ENCODE data around the gene ADCY4.
"Not testable (repeated sequence)": the region's sequence is repeated elsewhere in the genome, so short reads cannot be mapped to it uniquely, and the experiment has no call there.

ADCY4 gene

DNA sequence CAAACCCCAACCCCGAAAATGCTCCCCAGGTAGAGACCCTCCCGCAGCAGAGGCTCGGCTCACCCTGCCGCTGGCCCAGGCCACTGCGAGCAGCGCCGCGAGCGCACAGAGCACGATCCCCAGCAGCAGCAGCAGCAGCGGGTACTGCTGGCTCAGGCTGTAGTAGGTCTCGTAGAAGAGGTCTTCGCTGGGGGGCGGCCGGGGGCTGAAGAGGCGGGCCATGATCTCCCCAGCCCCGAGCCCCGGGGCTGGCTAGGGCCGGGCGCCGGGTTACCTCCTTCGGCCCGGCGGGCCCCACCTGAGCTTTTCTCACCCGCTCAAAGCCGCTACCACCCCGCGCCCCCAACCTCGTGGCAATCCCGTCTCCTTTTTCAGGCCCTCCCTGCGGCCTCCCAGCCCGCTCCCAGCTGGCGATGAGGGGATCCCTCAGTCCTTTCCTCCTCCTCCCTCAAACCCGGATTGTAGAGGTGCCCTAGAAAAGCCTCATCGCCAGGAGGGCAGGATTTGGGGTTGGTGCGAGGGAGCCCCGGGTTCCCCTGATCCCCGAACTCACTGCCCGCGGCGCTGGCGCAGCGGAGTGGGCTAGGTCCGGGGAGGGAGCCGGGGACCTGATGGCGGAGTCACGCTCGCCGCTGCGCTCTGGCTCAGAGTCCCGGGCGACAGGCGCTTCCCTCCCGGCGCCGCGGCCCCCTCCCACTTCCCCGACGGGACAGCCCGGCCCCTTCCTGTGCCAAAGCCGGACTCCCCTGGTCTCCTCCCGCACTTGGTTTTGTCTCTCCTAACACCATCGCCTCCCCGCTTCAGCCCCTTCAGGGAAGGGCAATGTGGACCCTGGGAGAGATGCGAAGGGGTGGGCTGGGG, at the start of gene ADCY4:
Gene ADCY4 (minus strand): TSS at position 641 of the 861 bp plus-strand sequence. CDS start 419 bp downstream, at position 222.
- intact Hi-C loops (cut with micrococcal nuclease), result loop anchor here (5.0 kb wide), 1 partner anchor 33 kb away; the partner anchor contains the start of gene NFATC4
- Mint-ChIP-seq H3K36me3 (ENCODE audit: low read depth) (peaks cover 39% of the 10 kb centered on the region), H3K4me1 (ENCODE audit: low read depth) (peaks cover 98% of the 10 kb centered on the region), H3K9me3 (no peaks in the 10 kb centered on the region), H3K4me3 (peak within 1 kb of the TSS; percentile 64), H3K27me3 (peaks cover 45% of the 10 kb centered on the region), H3K27ac (peak within 1 kb of the TSS; percentile 19)

DNA sequence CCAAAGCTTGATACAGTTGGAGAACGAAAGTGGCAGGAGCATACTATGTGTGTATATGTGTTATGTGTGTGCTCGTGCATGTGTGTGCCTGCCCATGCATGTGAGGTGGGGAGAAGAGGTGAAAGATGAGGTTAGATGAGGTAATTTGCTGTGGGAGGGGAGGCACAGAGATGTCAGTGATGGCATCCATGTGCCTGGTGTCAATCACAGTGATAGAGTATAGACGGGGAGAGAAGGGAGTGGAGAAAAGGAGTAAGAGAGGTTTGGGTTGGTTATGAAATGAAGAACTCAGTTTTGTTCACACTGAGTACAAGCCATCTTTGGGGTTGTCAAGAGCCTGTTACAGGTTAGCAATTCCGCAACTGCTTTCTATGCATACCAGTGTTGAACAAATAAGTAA, 49.3 kb upstream of the ADCY4 start:
- H3K4me1 Mint-ChIP-seq (ENCODE audit: low read depth), result no peaks in the 10 kb centered on the region
- no peak overlapping the region for H3K27ac Mint-ChIP-seq
- H3K9me3 Mint-ChIP-seq, result no peaks in the 10 kb centered on the region
- intact Hi-C loops (cut with micrococcal nuclease), result no loop called here
- H3K4me3 Mint-ChIP-seq, result no peak overlapping the region
- no peaks in the 10 kb centered on the region for H3K36me3 Mint-ChIP-seq (ENCODE audit: low read depth)
- peaks cover 8% of the 10 kb centered on the region for H3K27me3 Mint-ChIP-seq

DNA sequence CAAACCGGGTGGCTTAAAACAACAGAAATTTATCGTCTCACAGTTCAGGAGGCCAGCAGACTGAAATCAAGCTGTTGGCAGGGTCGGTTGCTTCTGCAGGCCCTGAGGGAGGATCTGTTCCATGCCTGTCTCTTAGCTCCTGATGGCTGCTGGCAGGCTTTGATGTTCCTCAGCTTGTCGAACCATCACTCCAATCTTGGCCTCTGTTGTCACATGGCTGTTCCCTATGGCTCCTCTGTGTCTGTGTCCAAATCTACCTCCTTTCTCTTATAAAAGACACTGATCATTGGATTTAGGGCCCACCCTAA, 47.1 kb upstream of the ADCY4 start:
- no peaks in the 10 kb centered on the region for H3K4me1 Mint-ChIP-seq (ENCODE audit: low read depth)
- intact Hi-C loops (cut with micrococcal nuclease), result no loop called here
- H3K4me3 Mint-ChIP-seq, result no peak overlapping the region
- H3K36me3 Mint-ChIP-seq (ENCODE audit: low read depth), result no peaks in the 10 kb centered on the region
- peaks cover 12% of the 10 kb centered on the region for H3K27me3 Mint-ChIP-seq
- no peak overlapping the region for H3K27ac Mint-ChIP-seq
- H3K9me3 Mint-ChIP-seq, result no peaks in the 10 kb centered on the region

DNA sequence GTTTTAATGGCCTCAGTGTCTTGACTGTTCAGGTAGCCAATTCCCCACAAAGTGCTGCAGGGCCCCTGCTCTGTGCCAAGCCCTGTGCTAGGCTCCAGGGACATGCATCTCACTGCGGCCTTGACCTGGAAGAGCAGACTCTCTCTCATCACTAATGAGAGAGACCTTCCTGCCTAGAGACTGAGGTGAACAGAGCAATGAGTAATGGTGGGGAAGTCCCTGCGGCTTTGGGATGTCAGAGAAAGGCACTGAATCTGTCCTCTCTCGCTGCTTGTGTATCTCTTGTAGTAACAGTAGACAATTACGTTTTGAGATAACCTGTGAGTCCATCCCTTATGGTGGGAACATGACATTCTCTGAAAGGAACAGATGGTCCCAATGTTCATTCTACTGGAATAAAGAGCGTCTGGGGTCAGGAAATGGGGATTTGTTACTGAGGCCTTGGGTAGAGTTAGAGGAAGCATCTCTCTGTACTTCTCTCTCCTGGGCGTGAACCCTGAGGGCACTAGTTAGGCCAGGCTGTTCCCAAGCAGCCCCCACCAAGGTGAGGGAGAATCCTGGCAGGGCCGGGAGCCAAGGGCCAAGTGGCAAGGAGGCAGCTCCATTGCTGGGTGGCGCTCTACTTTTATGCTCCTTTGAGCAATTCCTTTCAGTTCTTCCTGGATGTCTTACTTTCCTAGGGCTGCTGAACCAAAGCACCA, 46.6 kb upstream of the ADCY4 start:
- Mint-ChIP-seq H3K27ac (no peak overlapping the region), H3K36me3 (ENCODE audit: low read depth) (no peaks in the 10 kb centered on the region), H3K4me3 (no peak overlapping the region), H3K4me1 (ENCODE audit: low read depth) (no peaks in the 10 kb centered on the region), H3K9me3 (no peaks in the 10 kb centered on the region), H3K27me3 (peaks cover 17% of the 10 kb centered on the region)
- intact Hi-C loops (cut with micrococcal nuclease), result no loop called here

DNA sequence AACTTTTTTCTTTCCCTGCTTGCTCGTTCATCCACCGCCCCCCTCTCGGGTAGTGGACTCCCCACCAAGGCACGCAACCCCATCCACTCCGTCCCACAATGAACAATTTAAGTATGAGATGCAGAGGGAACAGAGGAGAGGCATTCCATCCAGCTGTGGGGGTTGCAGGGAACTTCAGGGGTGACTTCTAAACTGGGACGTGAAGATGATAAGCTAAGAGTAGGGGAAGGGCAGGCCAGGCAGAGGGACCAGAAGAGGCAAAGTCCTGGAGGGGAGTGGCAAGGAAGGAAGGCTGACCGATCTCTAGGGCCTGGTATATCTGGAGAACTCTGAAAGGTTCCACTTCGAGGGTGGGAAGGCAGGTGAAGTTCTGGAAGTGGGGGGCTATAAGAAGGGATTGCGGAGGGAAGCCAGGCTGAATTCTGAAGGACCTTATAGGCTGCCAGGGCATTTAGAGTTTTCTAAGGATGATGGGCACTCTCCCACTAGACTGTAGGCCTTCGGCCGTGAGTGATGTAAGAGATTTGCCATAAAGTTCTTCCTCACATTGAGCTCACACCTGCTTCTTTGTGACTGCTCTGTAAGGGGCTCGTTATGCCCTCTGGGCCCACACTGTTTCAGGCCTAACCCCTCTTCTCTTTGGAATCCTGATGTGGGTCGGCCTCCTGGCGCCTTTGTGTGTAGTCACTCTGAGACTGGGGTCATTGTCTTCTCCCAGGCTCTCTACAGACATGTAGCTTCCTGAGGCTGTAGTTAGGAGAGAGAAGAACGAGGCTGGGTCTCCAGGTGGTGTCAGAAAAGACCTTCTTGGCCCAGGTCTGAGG, 45.2 kb upstream of the ADCY4 start:
- no peaks in the 10 kb centered on the region for H3K36me3 Mint-ChIP-seq (ENCODE audit: low read depth)
- intact Hi-C loops (cut with micrococcal nuclease), result no loop called here
- H3K27ac Mint-ChIP-seq, result no peak overlapping the region
- H3K27me3 Mint-ChIP-seq, result peaks cover 26% of the 10 kb centered on the region
- H3K9me3 Mint-ChIP-seq, result no peaks in the 10 kb centered on the region
- H3K4me3 Mint-ChIP-seq, result no peak overlapping the region
- no peaks in the 10 kb centered on the region for H3K4me1 Mint-ChIP-seq (ENCODE audit: low read depth)

DNA sequence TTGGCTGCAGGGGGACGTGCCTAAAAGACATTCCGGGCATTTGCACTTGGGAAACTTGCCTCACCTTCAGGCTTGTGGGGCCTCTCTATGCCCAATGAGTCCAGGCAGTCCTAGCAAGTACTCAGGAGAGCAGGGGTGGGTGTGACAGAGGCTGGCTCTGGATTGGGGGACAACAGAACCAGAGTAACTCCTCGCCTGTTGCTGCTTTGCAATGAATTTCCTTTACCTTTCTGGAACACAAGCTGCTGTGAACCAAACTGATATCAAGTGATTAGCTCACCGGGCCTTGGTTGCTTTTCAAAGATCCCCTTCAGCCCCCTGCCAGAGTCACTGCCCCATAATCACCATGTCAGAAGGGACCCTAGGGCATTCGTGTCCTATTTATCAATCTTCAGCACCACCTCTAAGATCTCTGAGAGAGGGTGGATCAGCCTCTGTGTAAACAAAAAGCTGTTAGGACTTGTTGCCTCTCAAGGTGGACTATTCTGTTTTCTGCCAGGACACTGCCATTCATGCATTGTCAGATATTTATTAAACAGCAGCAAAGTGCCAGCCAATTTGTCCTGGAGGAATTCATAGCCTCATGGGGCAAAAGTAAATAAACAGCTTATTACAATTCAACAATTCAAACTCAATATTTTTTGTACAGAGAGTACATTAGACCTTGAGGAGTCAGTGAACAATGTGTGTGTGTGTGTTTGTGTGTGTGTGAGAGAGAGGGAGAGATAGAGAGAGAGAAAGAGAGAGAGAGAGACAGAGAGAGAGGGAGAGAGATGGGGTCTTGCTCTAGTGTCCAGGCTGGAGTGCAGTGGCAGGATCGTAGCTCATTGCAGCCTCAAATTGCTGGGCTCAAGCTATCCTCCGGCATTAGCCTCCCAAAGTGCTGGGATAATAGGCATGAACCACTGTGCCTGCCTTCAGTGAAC, 44.4 kb upstream of the ADCY4 start:
- no peak overlapping the region for H3K27ac Mint-ChIP-seq
- H3K27me3 Mint-ChIP-seq, result peaks cover 27% of the 10 kb centered on the region
- H3K36me3 Mint-ChIP-seq (ENCODE audit: low read depth), result no peaks in the 10 kb centered on the region
- intact Hi-C loops (cut with micrococcal nuclease), result no loop called here
- H3K4me3 Mint-ChIP-seq, result no peak overlapping the region
- no peaks in the 10 kb centered on the region for H3K9me3 Mint-ChIP-seq
- no peaks in the 10 kb centered on the region for H3K4me1 Mint-ChIP-seq (ENCODE audit: low read depth)

DNA sequence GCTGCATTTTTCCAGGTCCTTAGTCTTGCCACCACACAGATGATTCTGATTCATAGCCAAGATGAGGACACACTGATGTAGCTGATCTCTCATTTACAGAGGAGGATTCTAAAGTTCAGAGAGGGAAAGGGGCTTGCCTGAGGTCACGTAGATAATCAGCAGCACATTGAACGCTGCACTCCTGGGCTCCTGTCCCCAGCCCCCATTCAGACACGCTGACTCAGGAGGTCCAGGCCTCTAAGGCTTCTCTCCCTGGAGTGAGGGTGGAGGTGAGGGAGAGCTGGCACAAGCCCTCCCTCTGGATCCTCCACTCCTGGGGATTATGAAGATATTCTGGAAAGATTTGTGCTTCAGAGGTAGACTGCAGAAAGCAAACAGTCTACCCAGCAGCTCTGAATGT, 43.5 kb upstream of the ADCY4 start:
- H3K27ac Mint-ChIP-seq, result no peak overlapping the region
- H3K4me1 Mint-ChIP-seq (ENCODE audit: low read depth), result no peaks in the 10 kb centered on the region
- no peaks in the 10 kb centered on the region for H3K36me3 Mint-ChIP-seq (ENCODE audit: low read depth)
- peaks cover 30% of the 10 kb centered on the region for H3K27me3 Mint-ChIP-seq
- intact Hi-C loops (cut with micrococcal nuclease), result no loop called here
- H3K9me3 Mint-ChIP-seq, result no peaks in the 10 kb centered on the region
- H3K4me3 Mint-ChIP-seq, result no peak overlapping the region

DNA sequence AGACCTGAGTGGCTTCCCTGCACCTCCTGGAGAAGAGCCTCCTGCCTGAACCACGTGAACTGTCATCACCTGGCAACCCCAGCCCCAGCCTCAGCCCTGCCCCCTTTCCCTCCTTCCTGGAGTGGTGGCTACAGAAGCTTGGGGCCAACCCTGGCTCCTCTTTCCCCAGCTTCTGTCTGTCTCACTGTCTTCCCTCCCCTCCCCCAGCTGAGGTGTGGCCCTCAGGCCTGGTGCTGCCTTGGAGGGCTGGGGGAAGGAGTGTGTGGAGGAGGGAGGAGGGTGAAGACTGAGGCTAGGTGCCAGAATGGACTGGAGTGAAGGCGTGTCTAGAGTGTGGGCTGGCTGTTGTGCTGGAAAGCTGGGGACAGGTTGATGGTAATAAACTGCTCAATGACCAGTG, 42.8 kb upstream of the ADCY4 start:
- intact Hi-C loops (cut with micrococcal nuclease), result no loop called here
- Mint-ChIP-seq H3K4me3 (no peak overlapping the region), H3K27me3 (peaks cover 30% of the 10 kb centered on the region), H3K27ac (no peak overlapping the region), H3K36me3 (ENCODE audit: low read depth) (no peaks in the 10 kb centered on the region), H3K4me1 (ENCODE audit: low read depth) (no peaks in the 10 kb centered on the region), H3K9me3 (no peaks in the 10 kb centered on the region)

DNA sequence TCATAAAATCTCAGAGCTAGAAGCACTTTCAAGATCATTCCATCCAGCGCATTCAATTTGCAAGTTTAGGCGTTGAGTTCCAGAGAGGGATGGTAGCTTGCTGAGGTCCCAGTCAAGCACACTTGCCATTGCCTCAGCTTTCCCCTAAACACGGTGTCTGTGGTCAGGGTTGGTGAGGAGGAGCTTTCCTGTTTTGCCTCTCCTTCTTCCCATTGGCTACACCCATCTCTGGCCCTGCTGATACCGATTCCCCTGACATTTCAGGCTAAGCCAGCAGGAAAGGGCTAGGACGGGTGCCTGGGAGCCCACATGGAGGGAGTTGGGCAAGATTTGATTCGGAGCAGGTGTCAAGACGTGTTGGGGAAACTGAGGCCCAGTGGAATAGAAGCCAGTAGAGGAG, 42.3 kb upstream of the ADCY4 start:
- intact Hi-C loops (cut with micrococcal nuclease), result no loop called here
- Mint-ChIP-seq H3K36me3 (ENCODE audit: low read depth) (no peaks in the 10 kb centered on the region), H3K9me3 (no peaks in the 10 kb centered on the region), H3K4me1 (ENCODE audit: low read depth) (no peaks in the 10 kb centered on the region), H3K27me3 (peaks cover 30% of the 10 kb centered on the region), H3K4me3 (no peak overlapping the region), H3K27ac (no peak overlapping the region)

DNA sequence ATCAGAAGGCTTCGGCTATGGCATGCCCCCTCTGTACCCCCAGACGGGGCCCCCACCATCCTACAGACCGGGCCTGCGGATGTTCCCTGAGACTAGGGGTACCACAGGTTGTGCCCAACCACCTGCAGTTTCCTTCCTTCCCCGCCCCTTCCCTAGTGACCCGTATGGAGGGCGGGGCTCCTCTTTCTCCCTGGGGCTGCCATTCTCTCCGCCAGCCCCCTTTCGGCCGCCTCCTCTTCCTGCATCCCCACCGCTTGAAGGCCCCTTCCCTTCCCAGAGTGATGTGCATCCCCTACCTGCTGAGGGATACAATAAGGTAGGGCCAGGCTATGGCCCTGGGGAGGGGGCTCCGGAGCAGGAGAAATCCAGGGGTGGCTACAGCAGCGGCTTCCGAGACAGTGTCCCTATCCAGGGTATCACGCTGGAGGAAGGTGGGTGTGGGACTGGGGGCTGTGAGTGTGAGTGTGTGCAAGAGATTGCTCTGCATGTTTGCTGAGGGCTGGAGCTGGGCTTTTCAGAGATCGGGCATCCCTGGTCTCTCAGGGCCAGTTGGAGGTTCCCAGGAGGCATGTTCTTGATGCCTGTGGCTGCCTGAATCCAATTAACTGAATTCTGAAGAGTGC, 41.7 kb upstream of the ADCY4 start:
- intact Hi-C loops (cut with micrococcal nuclease), result no loop called here
- Mint-ChIP-seq H3K27me3 (peaks cover 31% of the 10 kb centered on the region), H3K4me1 (ENCODE audit: low read depth) (no peaks in the 10 kb centered on the region), H3K4me3 (no peak overlapping the region), H3K9me3 (no peaks in the 10 kb centered on the region), H3K36me3 (ENCODE audit: low read depth) (no peaks in the 10 kb centered on the region), H3K27ac (no peak overlapping the region)

DNA sequence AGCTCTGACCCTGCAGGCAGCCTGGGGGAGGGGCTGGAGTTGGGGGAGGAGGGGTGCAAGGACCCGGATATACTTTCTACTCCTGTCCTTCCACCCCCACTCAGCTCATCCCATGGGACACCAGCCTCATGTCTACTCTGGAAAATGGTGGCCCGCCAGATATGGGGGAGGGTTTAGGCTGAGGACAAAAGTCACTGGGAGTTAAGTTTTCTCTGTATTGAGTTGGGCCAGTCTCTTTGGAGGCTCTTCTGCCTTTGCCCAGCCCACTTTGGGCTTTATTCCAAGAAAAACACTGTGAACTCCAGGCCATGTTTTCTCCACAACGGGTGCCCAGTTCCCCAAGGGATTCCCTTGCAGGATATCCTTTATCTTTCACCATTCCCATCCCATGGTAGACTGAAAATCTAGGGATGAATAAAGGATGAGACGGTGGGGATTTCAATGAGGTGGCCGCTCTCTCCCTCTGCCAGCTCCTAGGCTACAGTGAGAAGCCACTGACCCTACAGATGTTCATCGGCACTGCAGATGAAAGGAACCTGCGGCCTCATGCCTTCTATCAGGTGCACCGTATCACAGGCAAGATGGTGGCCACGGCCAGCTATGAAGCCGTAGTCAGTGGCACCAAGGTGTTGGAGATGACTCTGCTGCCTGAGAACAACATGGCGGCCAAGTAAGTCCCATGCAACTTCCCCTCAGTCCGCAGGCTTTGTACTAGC, 38.0 kb upstream of the ADCY4 start:
- Mint-ChIP-seq H3K27ac (no peak overlapping the region), H3K4me3 (no peak overlapping the region), H3K36me3 (ENCODE audit: low read depth) (no peaks in the 10 kb centered on the region), H3K9me3 (no peaks in the 10 kb centered on the region), H3K4me1 (ENCODE audit: low read depth) (peaks cover 7% of the 10 kb centered on the region), H3K27me3 (peaks cover 54% of the 10 kb centered on the region)
- intact Hi-C loops (cut with micrococcal nuclease), result no loop called here

DNA sequence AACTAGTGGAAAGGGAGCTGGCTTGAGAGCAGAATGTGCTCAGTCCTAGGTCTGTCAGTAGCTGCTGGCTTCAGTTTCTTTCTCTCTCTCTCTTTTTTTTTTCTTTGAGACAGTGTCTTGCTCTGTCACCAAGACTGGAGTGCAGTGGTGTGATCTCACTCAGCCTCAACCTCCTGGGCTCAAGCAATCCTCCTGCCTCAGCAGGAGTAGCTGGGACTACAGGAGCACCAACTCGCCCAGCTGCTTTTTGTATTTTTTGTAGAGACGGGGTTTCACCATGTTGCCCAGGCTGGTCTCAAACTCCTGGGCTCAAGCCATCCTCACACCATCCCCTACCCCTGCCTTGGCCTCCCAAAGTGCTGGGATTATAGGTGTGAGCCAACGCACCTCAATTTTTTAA, 36.7 kb upstream of the ADCY4 start:
- H3K4me3 Mint-ChIP-seq; H3K9me3 Mint-ChIP-seq; H3K27ac Mint-ChIP-seq; intact Hi-C loops (cut with micrococcal nuclease); H3K36me3 Mint-ChIP-seq (ENCODE audit: low read depth): not testable (repeated sequence)
- Mint-ChIP-seq H3K27me3 (peaks cover 57% of the 10 kb centered on the region), H3K4me1 (ENCODE audit: low read depth) (peaks cover 20% of the 10 kb centered on the region)

All from dendritic cell treated with granulocyte-macrophage colony-stimulating factor and Interleukin-4, amounts not matched to agents 40 ng/mL and 50 ng/mL, for 4 days (primary cell).